GM19324 (cell line): Measurements from ENCODE around the gene MOGAT1.
"Not testable (repeated sequence)": the region's sequence is repeated elsewhere in the genome, so short reads cannot be mapped to it uniquely, and the experiment has no call there.

Experiments used
- ATAC-seq: cut with Tn5 transposase; IDR thresholded peaks from one replicate; pipeline ENCODE4 v1.9.1; 2021; ENCODE audit warnings: mild to moderate bottlenecking, moderate library complexity; ENCODE audit not compliant: unreplicated experiment, low FRiP score

MOGAT1 gene

GRCh38 chr2:222736924-222737323 is 65.5 kb downstream of the MOGAT1 start:
- no peak for ATAC-seq

- ATAC-seq, result no peak
These were observed 66.9 kb downstream of the MOGAT1 start for GRCh38 chr2:222738312-222738711.

- no peak for ATAC-seq
These were observed 67.4 kb downstream of the MOGAT1 start for GRCh38 chr2:222738809-222739208.

DNA sequence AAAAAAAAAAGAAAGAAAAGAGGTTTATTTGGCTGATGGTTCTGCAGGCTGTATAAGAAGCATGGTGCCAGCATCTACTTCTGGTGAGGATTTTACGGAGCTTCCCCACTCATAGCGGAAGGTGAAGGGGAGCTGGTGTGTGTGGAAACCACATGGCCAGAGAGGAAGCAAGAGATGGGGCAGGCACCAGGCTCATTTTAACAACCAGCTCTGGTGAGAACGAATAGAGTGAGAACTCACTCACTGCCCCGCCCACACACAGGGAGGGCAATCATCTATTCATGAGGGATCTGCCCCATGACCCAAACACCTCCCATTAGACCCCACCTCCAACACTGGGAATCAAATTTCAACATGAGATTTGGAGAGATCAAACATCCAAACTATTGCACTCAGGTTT is 68.5 kb downstream of the MOGAT1 start:
- no peak for ATAC-seq

- ATAC-seq, result no peak
These were observed 71.9 kb downstream of the MOGAT1 start for GRCh38 chr2:222743251-222743812.

GRCh38 chr2:222745836-222746559 is 74.5 kb downstream of the MOGAT1 start:
- no peak for ATAC-seq

GRCh38 chr2:222747526-222748160 is 76.2 kb downstream of the MOGAT1 start:
- ATAC-seq, result no peak

GRCh38 chr2:222750533-222750932 is 79.1 kb downstream of the MOGAT1 start:
- no peak for ATAC-seq

DNA sequence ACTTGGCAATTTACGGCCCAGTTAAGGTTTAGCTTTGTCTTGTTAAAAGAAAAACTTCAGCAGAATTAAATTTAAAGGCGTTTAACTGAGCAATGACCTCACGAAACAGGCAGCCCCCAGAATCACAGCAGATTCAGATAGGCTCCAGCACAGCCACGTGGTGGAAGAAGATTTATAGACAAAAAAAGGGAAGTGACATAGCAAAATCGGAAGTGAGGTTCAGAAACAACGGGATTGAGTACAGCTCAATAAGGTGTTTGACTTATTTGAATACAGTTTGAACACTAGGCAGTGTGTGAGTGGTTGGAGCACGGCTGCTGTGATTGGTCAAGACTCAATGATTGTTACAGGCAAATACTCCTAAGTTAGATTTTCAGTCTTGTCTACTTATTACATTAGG is 79.8 kb downstream of the MOGAT1 start:
- no peak for ATAC-seq

DNA sequence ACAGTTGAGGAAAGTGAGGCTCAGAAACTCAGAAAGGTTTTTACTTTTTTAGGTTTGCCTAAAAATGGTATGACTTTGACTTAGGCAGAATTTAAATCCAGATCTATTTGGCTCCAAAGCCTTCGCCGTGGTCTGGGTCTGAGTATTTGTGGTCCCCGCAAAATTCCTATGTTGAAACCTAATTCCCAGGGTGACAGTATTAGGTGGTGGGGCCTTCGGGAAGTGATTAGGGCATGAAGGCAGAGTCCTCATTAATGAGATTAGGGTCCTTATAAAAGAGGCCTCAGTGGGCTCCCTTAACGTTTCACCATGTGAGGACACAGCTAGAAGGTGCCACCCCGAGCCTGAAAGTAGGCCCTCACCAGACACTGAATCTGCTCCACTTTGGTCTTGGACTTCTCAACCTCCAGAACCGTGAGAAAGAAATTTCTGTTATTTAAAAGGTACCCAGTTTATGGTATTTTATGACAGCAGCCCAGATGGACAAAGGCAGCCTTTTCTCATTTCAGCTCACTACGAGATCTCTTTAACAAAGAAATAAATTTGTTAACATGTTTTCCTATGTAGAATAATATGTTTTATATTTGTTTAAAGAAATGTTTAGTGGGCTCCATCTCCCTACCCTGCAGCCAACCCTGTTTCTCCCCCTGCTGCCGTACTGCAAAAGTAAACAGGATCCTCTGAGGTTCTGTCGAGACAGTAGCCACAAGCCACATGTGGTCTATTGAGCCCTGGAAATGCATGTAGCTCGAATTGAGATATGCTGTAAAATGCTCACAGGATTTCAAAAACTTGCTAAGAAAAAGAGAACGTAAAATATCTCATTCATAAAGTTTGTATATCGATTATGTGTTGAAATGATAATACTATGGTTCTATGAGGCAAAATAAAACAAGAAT is 80.6 kb downstream of the MOGAT1 start:
- no peak for ATAC-seq

GRCh38 chr2:222752746-222753145 is 81.3 kb downstream of the MOGAT1 start:
- ATAC-seq, result no peak

GRCh38 chr2:222753251-222753824 is 81.9 kb downstream of the MOGAT1 start:
- ATAC-seq, result no peak

GRCh38 chr2:222754324-222754930 is 83.0 kb downstream of the MOGAT1 start:
- ATAC-seq, result no peak

GRCh38 chr2:222755593-222755992 is 84.1 kb downstream of the MOGAT1 start:
- not testable (repeated sequence) for ATAC-seq

DNA sequence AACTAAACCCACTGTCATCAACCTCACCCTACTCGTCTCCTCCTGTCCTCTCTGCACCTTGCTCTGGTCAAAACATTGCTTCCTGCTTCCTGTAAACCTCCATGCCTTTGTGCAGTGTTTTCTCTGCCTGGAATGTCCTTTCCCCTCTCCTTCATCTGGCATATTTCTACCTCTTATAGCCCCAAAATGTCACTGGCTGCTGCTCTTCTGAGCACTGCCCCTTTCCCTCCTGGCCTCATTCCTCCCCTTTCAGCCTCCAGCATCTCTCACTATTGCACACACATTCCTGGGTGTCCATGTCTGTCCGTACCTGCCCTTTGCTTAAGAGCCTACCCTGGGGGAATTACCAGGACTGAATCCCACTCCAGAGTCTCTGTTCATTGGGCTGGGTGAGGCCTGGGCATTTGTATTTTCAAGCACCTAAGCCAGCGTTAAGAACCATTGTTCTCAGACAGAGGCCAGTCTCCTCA is 84.9 kb downstream of the MOGAT1 start:
- no peak for ATAC-seq

GRCh38 chr2:222756951-222757650 is 85.6 kb downstream of the MOGAT1 start:
- ATAC-seq, result no peak
